IMR-90 (cell line): ENCODE measurements around the gene ACOT2. TPM values are rescaled to one million over a fixed set of nuclear protein-coding genes. Genes with fewer than 3 reads are reported as not detected.
"Not testable (repeated sequence)": the region's sequence is repeated elsewhere in the genome, so short reads cannot be mapped to it uniquely, and the experiment has no call there.

ENCODE experiments used
- ATAC-seq: fragments of 200-7000 bp; cut with Tn5 transposase; 2 replicates; pipeline ENCODE4 v1.9.1; 2020; ENCODE audit warnings: low read depth, mild to moderate bottlenecking, moderate library complexity
- BruUV-seq: library from RNA; stranded (reverse); fragments of 400-500 nt; replicated peaks from 2 replicates; lab custom pipeline; 2021; lab: Mats Ljungman, UMichigan
- CTCF ChIA-PET: fragments of 300-600 bp; formaldehyde crosslinking; extraction: SDS; loops from one replicate; lab custom pipeline; 2021; ENCODE audit warnings: antibody characterized with exemption; lab: Yijun Ruan, JAX
- POLR2A ChIA-PET: fragments of 300-600 bp; sonication (Branson Sonifier 250); formaldehyde crosslinking; loops from one replicate; lab custom pipeline; 2022; ENCODE audit warnings: antibody characterized with exemption; ENCODE audit not compliant: unreplicated experiment; lab: Charles Lee
- DNase-seq: peaks from one replicate; pipeline ENCODE4 v3.0.0; 2013
- H2AFZ ChIP-seq: replicated peaks from 2 replicates; pipeline ENCODE3; 2013; ENCODE audit warnings: low read length, mild to moderate bottlenecking; ENCODE audit not compliant: poor library complexity
- H2AK5ac ChIP-seq: 2 replicates; pipeline ENCODE4 v1.6.1; 2013; ENCODE audit warnings: low read depth, low read length, inconsistent platforms
- H2AK9ac ChIP-seq: replicated peaks from 2 replicates; pipeline ENCODE3; 2013; ENCODE audit warnings: mild to moderate bottlenecking, low read depth, low read length, moderate library complexity; ENCODE audit not compliant: poor library complexity
- H2BK120ac ChIP-seq: 2 replicates; pipeline ENCODE4 v1.6.1; 2013; ENCODE audit warnings: low read depth, low read length, inconsistent platforms
- H2BK15ac ChIP-seq: 3 replicates; pipeline ENCODE4 v1.6.1; 2013; ENCODE audit warnings: low read depth, low read length, inconsistent platforms
- H2BK20ac ChIP-seq: 2 replicates; pipeline ENCODE4 v1.6.1; 2013; ENCODE audit warnings: low read depth, mild to moderate bottlenecking, inconsistent platforms, low read length, moderate library complexity
- H2BK5ac ChIP-seq: 2 replicates; pipeline ENCODE4 v1.6.1; 2013; ENCODE audit warnings: mild to moderate bottlenecking, low read depth, low read length, inconsistent platforms; ENCODE audit not compliant: poor library complexity, severe bottlenecking
- H3K14ac ChIP-seq: replicated peaks from 2 replicates; pipeline ENCODE4 v1.6.1; 2013; ENCODE audit warnings: low read depth, low read length, inconsistent platforms
- H3K18ac ChIP-seq: 2 replicates; pipeline ENCODE4 v1.6.1; 2013; ENCODE audit warnings: low read depth, low read length, control low read depth
- H3K23ac ChIP-seq: 2 replicates; pipeline ENCODE4 v1.6.1; 2013; ENCODE audit warnings: low read depth, low read length, inconsistent platforms
- H3K27ac ChIP-seq: 2 replicates; pipeline ENCODE4 v1.5.1; 2013; ENCODE audit warnings: mild to moderate bottlenecking, control low read depth, low read length; ENCODE audit not compliant: insufficient read depth
- H3K27me3 ChIP-seq: 2 replicates; pipeline ENCODE4 v1.6.1; 2013; ENCODE audit warnings: low read length; ENCODE audit not compliant: control insufficient read depth, insufficient read depth
- H3K36me3 ChIP-seq: 2 replicates; pipeline ENCODE4 v1.6.1; 2013; ENCODE audit warnings: low read length, mixed read lengths; ENCODE audit not compliant: control insufficient read depth, insufficient read depth
- H3K4ac ChIP-seq: 2 replicates; pipeline ENCODE4 v1.6.1; 2013; ENCODE audit warnings: low read depth, low read length, inconsistent platforms
- H3K4me1 ChIP-seq: 2 replicates; pipeline ENCODE4 v1.6.1; 2013; ENCODE audit warnings: low read length, mixed read lengths; ENCODE audit not compliant: control insufficient read depth, insufficient read depth
- H3K4me2 ChIP-seq: 2 replicates; pipeline ENCODE4 v1.6.1; 2013; ENCODE audit warnings: low read depth, mild to moderate bottlenecking, control low read depth, low read length, moderate library complexity
- H3K4me3 ChIP-seq: 2 replicates; pipeline ENCODE4 v1.5.1; 2013; ENCODE audit warnings: low read depth, mild to moderate bottlenecking, control low read depth, low read length, moderate library complexity; ENCODE audit not compliant: insufficient read depth
- H3K56ac ChIP-seq: 2 replicates; pipeline ENCODE4 v1.6.1; 2013; ENCODE audit warnings: low read length, inconsistent platforms; ENCODE audit not compliant: insufficient read depth; ENCODE audit errors: extremely low read depth
- H3K79me1 ChIP-seq, 2 experiments: 2 replicates each; pipeline ENCODE4 v1.6.1; 2013; ENCODE audit warnings: low read length in 2 of 2, inconsistent platforms in 1 of 2, low read depth in 1 of 2
- H3K9ac ChIP-seq: 2 replicates; pipeline ENCODE4 v1.6.1; 2013; ENCODE audit warnings: low read depth, low read length, control low read depth
- H3K9me1 ChIP-seq: 2 replicates; pipeline ENCODE4 v1.6.1; 2013; ENCODE audit warnings: low read length, inconsistent platforms; ENCODE audit not compliant: insufficient read depth
- H3K9me3 ChIP-seq: 2 replicates; pipeline ENCODE4 v1.6.1; 2013; ENCODE audit warnings: low read length; ENCODE audit not compliant: control insufficient read depth, insufficient read depth
- H4K20me1 ChIP-seq: 2 replicates; pipeline ENCODE4 v1.6.1; 2013; ENCODE audit warnings: low read length, inconsistent platforms; ENCODE audit not compliant: insufficient read depth
- H4K5ac ChIP-seq: 2 replicates; pipeline ENCODE4 v1.6.1; 2013; ENCODE audit warnings: mild to moderate bottlenecking, low read depth, low read length, control low read depth
- H4K8ac ChIP-seq, 2 experiments: 2 replicates each; pipeline ENCODE4 v1.6.1; 2013; ENCODE audit warnings: low read depth in 2 of 2, low read length in 2 of 2, control low read depth in 1 of 2, inconsistent platforms in 1 of 2
- H4K91ac ChIP-seq: 2 replicates; pipeline ENCODE4 v1.6.1; 2013; ENCODE audit warnings: low read depth, low read length, inconsistent platforms; ENCODE audit not compliant: insufficient read depth
- WGBS, 2 experiments: methylation state at CpG; one replicate each; pipeline versions ENCODE4 v1.1.5 to v1.1.7; 2013; ENCODE audit warnings: missing lambda C conversion rate in 2 of 2; ENCODE audit not compliant: insufficient read length in 1 of 2; ENCODE audit errors: extremely low coverage in 2 of 2; 5-methylcytosine and 5-hydroxymethylcytosine counted together
- dilution Hi-C: fragments of 300-500 bp; cut with HindIII; formaldehyde crosslinking; loops from one replicate; pipeline ENCODE4 v1.14.3; 2018; ENCODE audit warnings: low sequenced_read_pairs; ENCODE audit not compliant: unreplicated experiment
- in situ Hi-C: fragments of 300-500 bp; cut with MboI; formaldehyde crosslinking; loops from 3 replicates; pipeline ENCODE4 v1.14.3; 2019; ENCODE audit warnings: low sequenced_read_pairs, inconsistent platforms, mixed read lengths
- intact Hi-C: fragments of 100-400 bp; cut with micrococcal nuclease; formaldehyde crosslinking; loops from 2 replicates; pipeline ENCODE4 v1.10.0; 2022
- polyA plus RNA-seq, 3 experiments: library from polyadenylated mRNA; depleted of rRNA; stranded (reverse); fragments of >200 nt; gene quantifications; 2 replicates each; pipeline ENCODE4 v1.2.3, GENCODE V29; 2012; ENCODE audit warnings: low replicate concordance in 1 of 3
- total RNA-seq: library from RNA; depleted of rRNA; stranded (reverse); fragments of >200 nt; gene quantifications from 2 replicates; pipeline ENCODE4 v1.2.3, GENCODE V29; 2012

ACOT2 gene
- total and polyA plus RNA-seq, 2 of the 4 experiments (the other 2 are of a cell fraction) = 24.7 to 33.1 TPM

DNA sequence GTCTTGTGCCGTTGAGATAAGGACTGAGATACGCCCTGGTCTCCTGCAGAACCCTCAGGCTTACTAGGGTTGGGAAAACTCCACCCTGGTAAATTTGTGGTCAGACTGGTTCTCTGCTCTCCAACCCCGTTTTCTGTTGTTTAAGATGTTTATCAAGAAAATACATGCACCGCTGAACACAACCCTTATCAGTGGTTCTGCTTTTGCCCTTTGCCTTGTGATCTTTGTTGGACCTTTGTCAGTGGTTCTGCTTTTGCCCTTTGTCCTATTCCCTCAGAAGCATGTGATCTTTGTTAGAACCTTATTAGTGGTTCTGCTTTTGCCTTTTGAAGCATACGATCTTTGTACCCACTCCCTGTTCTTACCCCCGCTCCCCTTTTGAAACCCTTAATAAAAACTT lies 6.3 kb upstream of the ACOT2 start:
- H3K56ac ChIP-seq, H3K27me3 ChIP-seq, ATAC-seq, H3K23ac ChIP-seq, H3K79me1 ChIP-seq, H2BK20ac ChIP-seq, H2AK9ac ChIP-seq, BruUV-seq, H4K20me1 ChIP-seq, H3K18ac ChIP-seq, H3K4me3 ChIP-seq, H4K5ac ChIP-seq, H2BK15ac ChIP-seq, CTCF ChIA-PET, H3K4me1 ChIP-seq, DNase-seq, intact Hi-C loops, H3K9me1 ChIP-seq, H2AFZ ChIP-seq, H2BK120ac ChIP-seq, POLR2A ChIA-PET, H2BK5ac ChIP-seq, H3K36me3 ChIP-seq, H3K9me3 ChIP-seq, H4K91ac ChIP-seq, H3K4ac ChIP-seq, H3K4me2 ChIP-seq, H3K14ac ChIP-seq, H3K9ac ChIP-seq, H2AK5ac ChIP-seq, H4K8ac ChIP-seq, H3K27ac ChIP-seq, dilution Hi-C loops: not testable (repeated sequence)
- in situ Hi-C loops = loop anchor here (5.0 kb wide), 1 partner anchor 40 kb away; no protein-coding TSS in a partner anchor
- WGBS, 2 experiments = 100% methylated on average over 2 of the region's 6 CpGs; no CpG with 5 or more reads in 1 of the 2 experiments

DNA sequence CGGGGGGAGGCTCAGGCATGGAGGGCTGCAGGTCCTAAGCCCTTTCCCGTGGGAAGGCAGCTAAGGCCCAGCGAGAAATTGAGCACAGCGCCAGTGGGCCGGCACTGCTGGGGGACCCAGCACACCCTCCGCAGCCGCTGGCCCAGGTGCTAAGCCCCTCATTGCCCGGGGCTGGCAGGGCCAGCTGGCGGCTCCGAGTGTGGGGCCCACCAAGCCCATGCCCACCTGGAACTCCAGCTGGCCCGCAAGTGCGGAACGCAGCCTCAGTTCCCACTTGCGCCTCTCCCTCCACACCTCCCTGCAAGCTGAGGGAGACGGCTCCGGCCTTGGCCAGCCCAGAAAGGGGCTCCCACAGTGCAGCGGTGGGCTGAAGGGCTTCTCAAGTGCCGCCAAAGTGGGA lies 2.6 kb upstream of the ACOT2 start:
- H3K4me1 ChIP-seq, dilution Hi-C loops, H3K36me3 ChIP-seq, H2AK5ac ChIP-seq, H2BK120ac ChIP-seq, H3K27ac ChIP-seq, H2BK15ac ChIP-seq, H3K9me1 ChIP-seq, CTCF ChIA-PET, H2AK9ac ChIP-seq, POLR2A ChIA-PET, H4K5ac ChIP-seq, H3K14ac ChIP-seq, H3K9me3 ChIP-seq, H3K4me3 ChIP-seq, H2BK20ac ChIP-seq, H4K91ac ChIP-seq, in situ Hi-C loops, H3K4ac ChIP-seq, H3K4me2 ChIP-seq, H2AFZ ChIP-seq, DNase-seq, H4K8ac ChIP-seq, BruUV-seq, H3K23ac ChIP-seq, H3K18ac ChIP-seq, H3K56ac ChIP-seq, H4K20me1 ChIP-seq, H3K9ac ChIP-seq, ATAC-seq, H3K27me3 ChIP-seq, H2BK5ac ChIP-seq: not testable (repeated sequence)
- WGBS, 2 experiments = 92% methylated on average over 9 of the region's 18 CpGs; no CpG with 5 or more reads in 1 of the 2 experiments
- intact Hi-C loops = loop anchor here (5.0 kb wide), 1 partner anchor 44 kb away; no protein-coding TSS in a partner anchor
- peaks cover 15 to 29% of the 10 kb centered on the region in 2 experiments for H3K79me1 ChIP-seq
